ENCODE measurements around the gene IL17RC.

DNA sequence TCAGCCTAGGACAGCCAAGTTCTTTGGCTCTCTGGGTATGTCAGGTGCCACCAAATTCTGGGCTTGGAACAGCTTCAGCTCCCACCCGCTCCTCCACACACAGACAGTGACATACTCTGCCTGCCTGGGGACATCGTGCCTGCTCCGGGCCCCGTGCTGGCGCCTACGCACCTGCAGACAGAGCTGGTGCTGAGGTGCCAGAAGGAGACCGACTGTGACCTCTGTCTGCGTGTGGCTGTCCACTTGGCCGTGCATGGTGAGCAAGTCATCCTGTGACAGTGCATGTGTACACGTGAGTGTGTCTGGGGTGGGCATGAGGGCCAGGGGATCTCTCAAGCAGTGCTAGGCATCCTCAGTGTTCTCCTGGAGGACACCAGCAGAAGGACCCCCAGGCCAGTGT, 922 bp downstream of the IL17RC start:
- TF ChIP-seq POLR2A (IDR thresholded peaks at IDR 0.05; ENCODE audit: low read depth, low read length) (no peak), PAX5 (IDR thresholded peaks at IDR 0.05; ENCODE audit: insufficient read depth, low read length, severe bottlenecking) (no peak), POLR2AphosphoS5 (IDR thresholded peaks at IDR 0.05; ENCODE audit: low read depth, low read length) (no peak), TAF1 (IDR thresholded peaks at IDR 0.05; ENCODE audit: low read depth, low read length) (no peak)

Data from GM12891 (cell line).